GM12878 (cell line): Measurements from ENCODE around the gene SLC1A1. TPM values are rescaled to one million over a fixed set of nuclear protein-coding genes. Genes with fewer than 3 reads are reported as not detected.
A peak's percentile ranks its signal among the peaks of the same experiment; 100 is the strongest.

Source experiments
- ATAC-seq: fragments of 200-7000 bp; cut with Tn5 transposase; 3 replicates; pipeline ENCODE4 v1.9.1; 2020; ENCODE audit warnings: mild to moderate bottlenecking, moderate library complexity
- BruUV-seq: library from RNA; stranded (reverse); fragments of 400-500 nt; replicated peaks from 2 replicates; lab custom pipeline; 2021; lab: Mats Ljungman, UMichigan
- CTCF ChIA-PET: fragments of 300-600 bp; sonication (Branson Sonifier 250); formaldehyde crosslinking; extraction: SDS; loops from one replicate; lab custom pipeline; 2021; ENCODE audit warnings: inconsistent platforms; lab: Yijun Ruan, JAX
- POLR2A ChIA-PET: fragments of 350-600 bp; formaldehyde crosslinking; extraction: SDS; loops from one replicate; lab custom pipeline; 2021; ENCODE audit warnings: inconsistent platforms; lab: Charles Lee
- RAD21 ChIA-PET: fragments of 300-600 bp; sonication (Branson Sonifier 250); formaldehyde crosslinking; loops from one replicate; lab custom pipeline; 2023; ENCODE audit warnings: antibody characterized with exemption; ENCODE audit not compliant: unreplicated experiment; lab: Charles Lee
- SMC1A ChIA-PET: fragments of 300-600 bp; sonication (Branson Sonifier 250); formaldehyde crosslinking; loops from one replicate; lab custom pipeline; 2023; ENCODE audit not compliant: unreplicated experiment, uncharacterized antibody; lab: Charles Lee
- DNase-seq: peaks from one replicate; pipeline ENCODE4 v3.0.0-alpha.2; 2011; ENCODE audit warnings: low read depth, low spot score
- FAIRE-seq: peaks from 3 replicates; lab custom pipeline; 2011; peaks lifted over from hg19 to GRCh38; lab: Jason Lieb, UNC
- H2AFZ ChIP-seq: 2 replicates; pipeline ENCODE4 v1.6.0; 2011; ENCODE audit warnings: low read depth, low read length, control low read depth; ENCODE audit not compliant: control insufficient read depth
- H3K27ac ChIP-seq: 2 replicates; pipeline ENCODE4 v1.5.1; 2011; ENCODE audit warnings: control low read depth; ENCODE audit not compliant: control insufficient read depth, insufficient read depth
- H3K27me3 ChIP-seq, 2 experiments: replicated peaks in 1 of 2; 2 replicates each; pipeline versions ENCODE4 v1.6.0 to v1.6.1; 2011; ENCODE audit warnings: low read length in 1 of 2; ENCODE audit not compliant: control insufficient read depth in 2 of 2, insufficient read depth in 2 of 2
- H3K36me3 ChIP-seq, 2 experiments: 2 replicates each; pipeline ENCODE4 v1.5.1; 2011; ENCODE audit warnings: low read length in 1 of 2; ENCODE audit not compliant: control insufficient read depth in 2 of 2, insufficient read depth in 2 of 2
- H3K4me1 ChIP-seq: 2 replicates; pipeline ENCODE4 v1.6.1; 2011; ENCODE audit warnings: mild to moderate bottlenecking, low read length, moderate library complexity, mixed read lengths; ENCODE audit not compliant: control insufficient read depth, insufficient read depth
- H3K4me2 ChIP-seq: 2 replicates; pipeline ENCODE4 v1.6.0; 2011; ENCODE audit warnings: control low read depth; ENCODE audit not compliant: control insufficient read depth, insufficient read depth
- H3K4me3 ChIP-seq: fragments of 200-600 bp; sonication (generic); 2 replicates; pipeline ENCODE4 v1.5.1; 2016
- H3K79me2 ChIP-seq: 2 replicates; pipeline ENCODE4 v1.6.0; 2011; ENCODE audit warnings: low read length; ENCODE audit not compliant: control insufficient read depth, insufficient read depth
- H3K9ac ChIP-seq: 2 replicates; pipeline ENCODE4 v1.8.0; 2011; ENCODE audit warnings: low read length, control low read depth, mixed read lengths; ENCODE audit not compliant: control insufficient read depth, insufficient read depth
- H3K9me3 ChIP-seq: replicated peaks from 3 replicates; pipeline ENCODE4 v1.5.1; 2011; ENCODE audit warnings: mild to moderate bottlenecking, low read length; ENCODE audit not compliant: control insufficient read depth, insufficient read depth
- H4K20me1 ChIP-seq: 2 replicates; pipeline ENCODE4 v1.6.0; 2011; ENCODE audit not compliant: control insufficient read depth, insufficient read depth
- BHLHE40 ChIP-seq, 2 experiments: fragments of 450-650 bp in 1 of 2; IDR thresholded peaks; 2 replicates each; pipeline ENCODE4 v1.6.1; 2011 to 2017; ENCODE audit warnings: low read depth in 2 of 2, borderline replicate concordance in 1 of 2, improper control_type of control experiment in 1 of 2, low read length in 1 of 2, mild to moderate bottlenecking in 1 of 2
- CHD1 ChIP-seq: IDR thresholded peaks from 2 replicates; pipeline ENCODE4 v1.6.1; 2012; ENCODE audit warnings: low read depth, low read length, improper control_type of control experiment
- HDGF ChIP-seq: fragments of 450-650 bp; IDR thresholded peaks from 2 replicates; pipeline ENCODE4 v1.6.1; 2016; ENCODE audit warnings: antibody characterized with exemption
- SREBF2 ChIP-seq: IDR thresholded peaks from 2 replicates; pipeline ENCODE4 v1.6.1; 2012; ENCODE audit warnings: mild to moderate bottlenecking, low read length
- TARDBP ChIP-seq: IDR thresholded peaks from 2 replicates; pipeline ENCODE4 v1.6.1; 2016; ENCODE audit warnings: borderline replicate concordance
- ZNF24 ChIP-seq: fragments of 450-650 bp; IDR thresholded peaks from 2 replicates; pipeline ENCODE4 v1.6.1; 2017; ENCODE audit warnings: antibody characterized with exemption, mild to moderate bottlenecking
- WGBS: methylation state at CpG from one replicate; pipeline ENCODE4 v1.1.6; 2016; ENCODE audit warnings: low lambda C conversion rate; ENCODE audit not compliant: insufficient replicate concordance, insufficient coverage; ENCODE audit errors: missing lambda C conversion rate; 5-methylcytosine and 5-hydroxymethylcytosine counted together
- in situ Hi-C: fragments of 300-500 bp; cut with MboI; formaldehyde crosslinking; loops from 9 replicates; pipeline ENCODE4 v1.14.3; 2018; ENCODE audit warnings: mixed read lengths
- intact Hi-C: fragments of 100-400 bp; cut with micrococcal nuclease; formaldehyde crosslinking; loops from one replicate; pipeline ENCODE4 v1.14.2; 2022; ENCODE audit not compliant: unreplicated experiment
- polyA plus RNA-seq, 11 experiments: library from polyadenylated mRNA; depleted of rRNA in 4 of 11; unstranded in 6 of 11; stranded (reverse) in 5 of 11; fragments of >200 nt; fragmentation: Nextera tagmentation in 4 of 11; fragmentation: Illumina TruSeq in 1 of 11; extraction: Ambion mirVana in 4 of 11; extraction: Trizol in 1 of 11; gene quantifications; 1 replicate in 1 of 11; 2 replicates in 10 of 11; pipeline versions ENCODE4 v1.2.1 to v1.2.3, GENCODE V29; 2011 to 2016; ENCODE audit warnings: inconsistent platforms in 2 of 11, missing spikeins in 2 of 11, low read depth in 1 of 11
- total RNA-seq, 4 experiments: library from RNA; depleted of rRNA in 3 of 4; stranded (reverse); fragments of >200 nt in 3 of 4; fragmentation: Illumina TruSeq in 1 of 4; extraction: Trizol in 1 of 4; gene quantifications; 2 replicates each; pipeline versions ENCODE4 v1.2.1 to v1.2.3, GENCODE V29; 2013 to 2021
- TF ChIP-seq, protein P1 (sequence below): fragments of 450-650 bp; IDR thresholded peaks from 2 replicates; pipeline ENCODE4 v1.6.1; 2017; ENCODE audit warnings: mild to moderate bottlenecking, moderate library complexity

The SLC1A1 gene
- total and polyA plus RNA-seq, 10 of the 15 experiments (the other 5 are each of a cell fraction or from before 2014, with no cell fraction given), result 4.2 to 24.9 (median 18.3) TPM

GRCh38 chr9:4496497-4496896, 6.2 kb downstream of the SLC1A1 start:
- in situ Hi-C loops, result no loop called here
- Histone ChIP-seq H3K4me1 (peaks cover 4% of the 10 kb centered on the region), H3K27me3 (no peaks in the 10 kb centered on the region), H2AFZ (no peak overlapping the region), H3K9ac (no peak overlapping the region), H4K20me1 (no peaks in the 10 kb centered on the region), H3K4me3 (no peak overlapping the region), H3K9me3 (no peaks in the 10 kb centered on the region), H3K4me2 (peak overlapping the region; percentile 80), H3K36me3 (no peaks in the 10 kb centered on the region; a peak in 1 of 4 replicates), H3K27ac (peak overlapping the region; percentile 9; the same call in 1 of the 2 replicates), H3K79me2 (peaks cover 81% of the 10 kb centered on the region)
- no peak for TF ChIP-seq SREBF2
- TF ChIP-seq BHLHE40 (IDR thresholded peaks at IDR 0.05; ENCODE audit: borderline replicate concordance in 1 of 2, low read depth in 2 of 2, low read length in 1 of 2), result no peak
- TF ChIP-seq, protein P1, sequence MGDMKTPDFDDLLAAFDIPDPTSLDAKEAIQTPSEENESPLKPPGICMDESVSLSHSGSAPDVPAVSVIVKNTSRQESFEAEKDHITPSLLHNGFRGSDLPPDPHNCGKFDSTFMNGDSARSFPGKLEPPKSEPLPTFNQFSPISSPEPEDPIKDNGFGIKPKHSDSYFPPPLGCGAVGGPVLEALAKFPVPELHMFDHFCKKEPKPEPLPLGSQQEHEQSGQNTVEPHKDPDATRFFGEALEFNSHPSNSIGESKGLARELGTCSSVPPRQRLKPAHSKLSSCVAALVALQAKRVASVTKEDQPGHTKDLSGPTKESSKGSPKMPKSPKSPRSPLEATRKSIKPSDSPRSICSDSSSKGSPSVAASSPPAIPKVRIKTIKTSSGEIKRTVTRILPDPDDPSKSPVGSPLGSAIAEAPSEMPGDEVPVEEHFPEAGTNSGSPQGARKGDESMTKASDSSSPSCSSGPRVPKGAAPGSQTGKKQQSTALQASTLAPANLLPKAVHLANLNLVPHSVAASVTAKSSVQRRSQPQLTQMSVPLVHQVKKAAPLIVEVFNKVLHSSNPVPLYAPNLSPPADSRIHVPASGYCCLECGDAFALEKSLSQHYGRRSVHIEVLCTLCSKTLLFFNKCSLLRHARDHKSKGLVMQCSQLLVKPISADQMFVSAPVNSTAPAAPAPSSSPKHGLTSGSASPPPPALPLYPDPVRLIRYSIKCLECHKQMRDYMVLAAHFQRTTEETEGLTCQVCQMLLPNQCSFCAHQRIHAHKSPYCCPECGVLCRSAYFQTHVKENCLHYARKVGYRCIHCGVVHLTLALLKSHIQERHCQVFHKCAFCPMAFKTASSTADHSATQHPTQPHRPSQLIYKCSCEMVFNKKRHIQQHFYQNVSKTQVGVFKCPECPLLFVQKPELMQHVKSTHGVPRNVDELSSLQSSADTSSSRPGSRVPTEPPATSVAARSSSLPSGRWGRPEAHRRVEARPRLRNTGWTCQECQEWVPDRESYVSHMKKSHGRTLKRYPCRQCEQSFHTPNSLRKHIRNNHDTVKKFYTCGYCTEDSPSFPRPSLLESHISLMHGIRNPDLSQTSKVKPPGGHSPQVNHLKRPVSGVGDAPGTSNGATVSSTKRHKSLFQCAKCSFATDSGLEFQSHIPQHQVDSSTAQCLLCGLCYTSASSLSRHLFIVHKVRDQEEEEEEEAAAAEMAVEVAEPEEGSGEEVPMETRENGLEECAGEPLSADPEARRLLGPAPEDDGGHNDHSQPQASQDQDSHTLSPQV, result no peak
- no peak for TF ChIP-seq CHD1
- no peak for TF ChIP-seq ZNF24
- no peak for TF ChIP-seq TARDBP
- no peak for TF ChIP-seq HDGF
- ChIA-PET POLR2A (no interaction called here), RAD21 (no interaction called here), CTCF (no interaction called here), SMC1A (no interaction called here)
- WGBS, result 96% methylated on average over 2 of the region's 2 CpGs
- no peak for ATAC-seq
- intact Hi-C loops, result no loop called here
- DNase-seq, result no peak
- FAIRE-seq, result no peak
- no TSS peak for BruUV-seq
